Subcutaneous adipose tissue (tissue), 4 donors: ENCODE data around the gene C8G. TPM values are rescaled to one million over a fixed set of nuclear protein-coding genes. Genes with fewer than 3 reads are reported as not detected.

Experiments used
- CTCF ChIP-seq: fragments of 450-650 bp; IDR thresholded peaks from one replicate; pipeline ENCODE4 v1.5.1; 2016; ENCODE audit warnings: low read depth, mild to moderate bottlenecking, control low read depth, antibody characterized with exemption, moderate library complexity
- total RNA-seq, 4 donors: library from RNA; depleted of rRNA; stranded (reverse); fragments of >200 nt; gene quantifications; one replicate each; pipeline ENCODE4 v1.1.0, GENCODE V29; 2016

Gene C8G
- total RNA-seq, 4 donors from 2014 or later = 2.6 TPM; not detected in 3

- no peak for TF ChIP-seq CTCF
These were observed 23.7 kb upstream of the C8G start for GRCh38 chr9:136921307-136921706.

DNA sequence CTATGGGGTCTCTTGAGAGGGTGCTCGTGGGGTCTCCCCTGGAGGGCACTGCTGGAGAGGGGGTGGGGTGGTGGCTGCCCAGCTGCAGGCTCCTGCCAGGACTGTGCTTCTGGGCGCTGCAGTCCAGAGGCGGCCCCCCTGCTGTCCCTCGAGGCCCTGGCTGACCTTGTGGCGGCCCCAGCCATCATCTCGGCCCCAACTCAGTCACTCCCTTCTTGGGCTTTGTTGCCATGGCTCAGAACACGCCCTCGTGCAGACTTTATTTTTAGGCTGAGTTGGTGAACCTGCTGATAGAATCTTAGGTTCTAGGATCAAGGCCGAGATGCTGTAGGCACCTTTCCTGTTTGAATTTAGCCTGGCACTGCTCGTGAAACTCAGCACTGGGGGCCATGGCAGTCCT, 23.3 kb upstream of the C8G start:
- no peak for TF ChIP-seq CTCF

- TF ChIP-seq CTCF = no peak
These were observed 22.5 kb upstream of the C8G start for GRCh38 chr9:136922540-136922939.

- no peak for TF ChIP-seq CTCF
These were observed 21.2 kb upstream of the C8G start for GRCh38 chr9:136923881-136924280.

DNA sequence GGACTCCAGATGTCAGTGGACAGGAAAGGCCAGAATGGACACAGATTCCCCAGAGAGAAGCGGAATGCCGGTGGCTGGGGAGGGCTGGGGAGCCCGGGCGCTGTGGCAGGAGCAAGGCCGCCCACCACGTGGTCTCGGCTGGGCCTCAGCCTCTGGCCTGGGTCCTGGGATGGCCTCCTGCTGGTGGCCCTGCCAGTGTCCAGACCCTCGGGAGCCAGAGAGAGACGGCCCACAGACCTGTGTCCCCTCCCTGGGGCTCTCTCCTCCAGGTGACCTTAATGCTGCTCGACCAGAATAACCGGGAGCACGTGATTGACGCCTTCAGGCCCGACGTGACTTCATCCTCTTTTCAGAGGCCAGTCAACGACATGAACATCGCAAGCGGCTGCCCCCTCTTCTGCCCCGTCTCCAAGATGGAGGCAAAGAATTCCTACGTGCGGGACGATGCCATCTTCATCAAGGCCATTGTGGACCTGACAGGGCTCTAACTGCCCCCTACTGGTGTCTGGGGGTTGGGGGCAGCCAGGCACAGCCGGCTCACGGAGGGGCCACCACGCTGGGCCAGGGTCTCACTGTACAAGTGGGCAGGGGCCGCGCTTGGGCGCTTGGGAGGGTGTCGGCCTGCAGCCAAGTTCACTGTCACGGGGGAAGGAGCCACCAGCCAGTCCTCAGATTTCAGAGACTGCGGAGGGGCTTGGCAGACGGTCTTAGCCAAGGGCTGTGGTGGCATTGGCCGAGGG, 19.5 kb upstream of the C8G start:
- no peak for TF ChIP-seq CTCF

DNA sequence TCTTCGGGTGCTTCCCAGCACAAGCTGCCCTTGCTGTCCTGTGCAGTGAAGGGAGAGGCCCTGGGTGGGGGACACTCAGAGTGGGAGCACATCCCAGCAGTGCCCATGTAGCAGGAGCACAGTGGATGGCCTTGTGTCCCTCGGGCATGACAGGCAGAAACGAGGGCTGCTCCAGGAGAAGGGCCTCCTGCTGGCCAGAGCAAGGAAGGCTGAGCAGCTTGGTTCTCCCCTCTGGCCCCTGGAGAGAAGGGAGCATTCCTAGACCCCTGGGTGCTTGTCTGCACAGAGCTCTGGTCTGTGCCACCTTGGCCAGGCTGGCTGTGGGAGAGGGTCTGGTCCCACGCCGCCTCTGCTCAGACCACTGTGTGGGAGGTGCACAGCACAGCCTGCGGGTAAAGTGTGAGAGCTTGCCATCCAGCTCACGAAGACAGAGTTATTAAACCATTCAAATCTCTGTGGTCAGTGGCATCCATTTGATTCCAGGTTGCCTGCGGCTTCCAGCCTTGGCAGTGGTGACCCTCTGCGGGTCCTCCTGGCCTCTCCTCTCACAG, 18.8 kb upstream of the C8G start:
- no peak for TF ChIP-seq CTCF

DNA sequence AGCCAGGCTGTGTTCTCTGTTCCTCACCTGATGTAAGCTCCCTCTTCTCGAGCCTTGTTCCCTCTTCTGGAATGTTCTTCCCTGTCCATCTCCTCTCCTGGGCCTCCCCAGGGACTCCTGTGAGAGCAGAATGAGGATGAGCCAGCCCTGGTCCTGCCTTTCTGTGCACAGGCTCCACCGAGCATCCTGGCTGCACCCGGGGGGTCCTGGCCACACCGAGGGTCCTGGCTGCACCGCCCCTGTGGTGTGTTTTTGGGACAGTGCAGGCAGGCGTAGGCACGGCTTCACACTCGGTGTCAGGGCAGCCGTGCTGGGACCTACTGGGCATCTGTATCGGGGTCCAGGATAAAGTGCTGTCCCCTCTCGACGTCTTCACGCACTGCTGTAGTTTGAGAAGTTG, 18.3 kb upstream of the C8G start:
- TF ChIP-seq CTCF = no peak
